ENCODE results near the gene TRMT2A.

Gene TRMT2A

DNA sequence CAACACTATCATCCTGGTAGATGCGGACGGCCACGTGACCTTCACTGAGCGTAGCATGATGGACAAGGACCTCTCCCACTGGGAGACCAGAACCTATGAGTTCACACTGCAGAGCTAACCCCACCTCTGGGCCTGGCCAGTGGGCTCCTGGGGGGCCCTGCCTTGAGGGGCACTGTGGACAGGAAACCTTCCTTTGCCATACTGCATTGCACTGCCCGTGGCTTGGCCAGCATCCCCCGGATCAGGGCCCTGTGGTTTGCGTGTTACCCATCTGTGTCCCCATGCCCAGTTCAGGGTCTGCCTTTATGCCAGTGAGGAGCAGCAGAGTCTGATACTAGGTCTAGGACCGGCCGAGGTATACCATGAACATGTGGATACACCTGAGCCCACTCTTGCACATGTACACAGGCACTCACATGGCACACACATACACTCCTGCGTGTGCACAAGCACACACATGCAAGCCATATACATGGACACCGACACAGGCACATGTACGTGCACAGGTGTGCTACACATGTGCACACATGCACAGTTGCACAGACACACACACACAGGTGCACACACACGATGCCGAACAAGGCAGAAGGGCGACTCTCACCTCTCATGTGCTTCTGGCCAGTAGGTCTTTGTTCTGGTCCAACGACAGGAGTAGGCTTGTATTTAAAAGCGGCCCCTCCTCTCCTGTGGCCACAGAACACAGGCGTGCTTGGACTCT, 52.3 kb downstream of the TRMT2A start:
- H3K79me2 ChIP-seq: no peaks in the 10 kb centered on the region
- H3K36me3 ChIP-seq (ENCODE audit: control insufficient read depth, insufficient read depth, low read length): no peaks in the 10 kb centered on the region
- H3K27me3 ChIP-seq (ENCODE audit: control insufficient read depth, insufficient read depth, low read length): no peaks in the 10 kb centered on the region
- H3K9ac ChIP-seq: no peak overlapping the region
- no peak overlapping the region for H3K4me2 ChIP-seq (ENCODE audit: low read length)
- H2AFZ ChIP-seq: no peak overlapping the region
- no peak for TF ChIP-seq CTCF (IDR thresholded peaks at IDR 0.05)
- H3K9me3 ChIP-seq (ENCODE audit: control insufficient read depth, low read length): no peaks in the 10 kb centered on the region
- no peak overlapping the region for H3K4me3 ChIP-seq (ENCODE audit: low read depth, low read length)
- no peak overlapping the region for H3K27ac ChIP-seq
- H3K4me1 ChIP-seq: no peaks in the 10 kb centered on the region

- H3K4me1 ChIP-seq: no peaks in the 10 kb centered on the region
- H3K4me3 ChIP-seq (ENCODE audit: low read depth, low read length): no peak overlapping the region
- no peak overlapping the region for H3K4me2 ChIP-seq (ENCODE audit: low read length)
- no peaks in the 10 kb centered on the region for H3K27me3 ChIP-seq (ENCODE audit: control insufficient read depth, insufficient read depth, low read length)
- no peaks in the 10 kb centered on the region for H3K79me2 ChIP-seq
- H3K27ac ChIP-seq: no peak overlapping the region
- no peak overlapping the region for H2AFZ ChIP-seq
- H3K36me3 ChIP-seq (ENCODE audit: control insufficient read depth, insufficient read depth, low read length): no peaks in the 10 kb centered on the region
- TF ChIP-seq CTCF (IDR thresholded peaks at IDR 0.05): no peak
- H3K9me3 ChIP-seq (ENCODE audit: control insufficient read depth, low read length): no peaks in the 10 kb centered on the region
- H3K9ac ChIP-seq: no peak overlapping the region
Measured at GRCh38 chr22:20064140-20064480, 52.9 kb downstream of the TRMT2A start.

GRCh38 chr22:20063271-20064139, 53.5 kb downstream of the TRMT2A start:
- Histone ChIP-seq H3K27ac (no peak overlapping the region), H3K79me2 (no peaks in the 10 kb centered on the region), H3K4me2 (ENCODE audit: low read length) (no peak overlapping the region), H3K27me3 (ENCODE audit: control insufficient read depth, insufficient read depth, low read length) (no peaks in the 10 kb centered on the region), H3K4me1 (no peaks in the 10 kb centered on the region), H3K9ac (no peak overlapping the region), H3K4me3 (ENCODE audit: low read depth, low read length) (no peak overlapping the region), H2AFZ (no peak overlapping the region), H3K9me3 (ENCODE audit: control insufficient read depth, low read length) (no peaks in the 10 kb centered on the region), H3K36me3 (ENCODE audit: control insufficient read depth, insufficient read depth, low read length) (no peaks in the 10 kb centered on the region)
- no peak for TF ChIP-seq CTCF (IDR thresholded peaks at IDR 0.05)

DNA sequence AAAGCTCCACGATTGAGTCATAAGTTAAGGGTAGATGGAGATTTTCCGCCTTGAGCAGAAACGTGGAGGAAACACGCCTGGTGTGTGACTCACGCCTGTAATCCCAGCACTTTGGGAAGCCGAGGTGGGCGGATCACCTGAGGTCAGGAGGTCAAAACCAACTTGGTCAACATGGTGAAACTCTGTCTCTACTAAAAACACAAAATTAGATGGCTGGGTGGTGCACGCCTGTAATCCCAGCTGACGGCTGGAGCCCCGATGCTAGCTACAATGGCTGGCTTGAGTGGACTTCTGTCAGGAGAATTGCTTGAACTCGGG, 54.3 kb downstream of the TRMT2A start:
- Histone ChIP-seq H3K4me2 (ENCODE audit: low read length) (no peak overlapping the region), H3K4me3 (ENCODE audit: low read depth, low read length) (no peak overlapping the region), H3K36me3 (ENCODE audit: control insufficient read depth, insufficient read depth, low read length) (no peaks in the 10 kb centered on the region), H3K9me3 (ENCODE audit: control insufficient read depth, low read length) (no peaks in the 10 kb centered on the region), H3K4me1 (no peaks in the 10 kb centered on the region), H3K27ac (no peak overlapping the region), H3K79me2 (no peaks in the 10 kb centered on the region), H2AFZ (no peak overlapping the region), H3K9ac (no peak overlapping the region), H3K27me3 (ENCODE audit: control insufficient read depth, insufficient read depth, low read length) (no peaks in the 10 kb centered on the region)
- no peak for TF ChIP-seq CTCF (IDR thresholded peaks at IDR 0.05)

Measured in parathyroid adenoma (tissue), 2 donors.